Astrocyte (in vitro differentiated cells and primary cell): ENCODE data around the gene FPGS. TPM values are rescaled to one million over a fixed set of nuclear protein-coding genes. Genes with fewer than 3 reads are reported as not detected.

Experiments
- DNase-seq: peaks from one replicate; pipeline ENCODE4 v3.0.0-alpha.2; 2010; ENCODE audit warnings: low read depth
- FAIRE-seq: peaks from 2 replicates; lab custom pipeline; 2011; peaks lifted over from hg19 to GRCh38; lab: Jason Lieb, UNC
- H2AFZ ChIP-seq: 2 replicates; pipeline ENCODE4 v1.6.0; 2012; ENCODE audit warnings: low read depth, low read length, inconsistent platforms
- H3K27ac ChIP-seq: 2 replicates; pipeline ENCODE4 v1.5.1; 2011; ENCODE audit warnings: low read depth, low read length, inconsistent platforms
- H3K27me3 ChIP-seq: 2 replicates; pipeline ENCODE4 v1.6.0; 2011; ENCODE audit warnings: low read length, inconsistent platforms; ENCODE audit not compliant: insufficient read depth
- H3K36me3 ChIP-seq: 2 replicates; pipeline ENCODE4 v1.5.1; 2011; ENCODE audit warnings: low read length, inconsistent platforms; ENCODE audit not compliant: insufficient read depth
- H3K4me1 ChIP-seq: 2 replicates; pipeline ENCODE4 v1.5.1; 2011; ENCODE audit warnings: low read length, inconsistent platforms; ENCODE audit not compliant: insufficient read depth
- H3K4me2 ChIP-seq: 2 replicates; pipeline ENCODE4 v1.6.0; 2012; ENCODE audit warnings: low read length, inconsistent platforms
- H3K4me3 ChIP-seq: 2 replicates; pipeline ENCODE4 v1.5.1; 2011; ENCODE audit warnings: low read depth, mild to moderate bottlenecking, low read length, inconsistent platforms; ENCODE audit not compliant: insufficient read depth
- H3K79me2 ChIP-seq: 2 replicates; pipeline ENCODE4 v1.6.0; 2012; ENCODE audit warnings: mild to moderate bottlenecking, low read length, inconsistent platforms; ENCODE audit not compliant: insufficient read depth
- H3K9ac ChIP-seq: 2 replicates; pipeline ENCODE4 v1.6.0; 2012; ENCODE audit warnings: mild to moderate bottlenecking, low read length, inconsistent platforms
- H3K9me3 ChIP-seq: 2 replicates; pipeline ENCODE4 v1.5.1; 2012; ENCODE audit warnings: low read depth, mild to moderate bottlenecking, low read length, inconsistent platforms; ENCODE audit not compliant: insufficient read depth
- H4K20me1 ChIP-seq: 2 replicates; pipeline ENCODE4 v1.6.0; 2012; ENCODE audit warnings: low read length, inconsistent platforms; ENCODE audit not compliant: insufficient read depth
- H3K27ac Mint-ChIP-seq: one replicate; pipeline ENCODE4 v1.8.0; 2021; ENCODE audit warnings: mild to moderate bottlenecking, mixed read lengths; ENCODE audit not compliant: unreplicated experiment
- H3K27me3 Mint-ChIP-seq: one replicate; pipeline ENCODE4 v1.8.0; 2021; ENCODE audit warnings: low read depth, mixed read lengths; ENCODE audit not compliant: unreplicated experiment
- H3K36me3 Mint-ChIP-seq: one replicate; pipeline ENCODE4 v1.8.0; 2021; ENCODE audit warnings: low read depth, mixed read lengths; ENCODE audit not compliant: unreplicated experiment
- H3K4me1 Mint-ChIP-seq: one replicate; pipeline ENCODE4 v1.8.0; 2021; ENCODE audit warnings: low read depth, mixed read lengths; ENCODE audit not compliant: unreplicated experiment
- H3K4me3 Mint-ChIP-seq: one replicate; pipeline ENCODE4 v1.8.0; 2021; ENCODE audit warnings: mild to moderate bottlenecking, moderate library complexity, mixed read lengths; ENCODE audit not compliant: unreplicated experiment
- H3K9me3 Mint-ChIP-seq: one replicate; pipeline ENCODE4 v1.8.0; 2021; ENCODE audit warnings: mild to moderate bottlenecking, mixed read lengths; ENCODE audit not compliant: unreplicated experiment
- CTCF ChIP-seq: IDR thresholded peaks from 2 replicates; pipeline ENCODE4 v1.5.1; 2011; ENCODE audit warnings: low read depth, mild to moderate bottlenecking, inconsistent platforms, low read length, moderate library complexity; ENCODE audit not compliant: insufficient read depth
- EZH2 ChIP-seq: IDR thresholded peaks from 2 replicates; pipeline ENCODE4 v1.6.1; 2012; ENCODE audit warnings: mild to moderate bottlenecking, low read length, inconsistent platforms; ENCODE audit not compliant: insufficient read depth
- total RNA-seq: library from RNA; stranded (reverse); gene quantifications from 2 replicates; pipeline ENCODE4 v1.2.1, GENCODE V29; 2021

The FPGS gene
- total RNA-seq, 1 donor from 2014 or later, result 49.4 TPM

GRCh38 chr9:127808347-127809001 is 5.8 kb downstream of the FPGS start:
- Mint-ChIP-seq H3K36me3 (peaks cover 18% of the 10 kb centered on the region), H3K4me1 (peaks cover 3% of the 10 kb centered on the region), H3K27ac (no peak overlapping the region), H3K9me3 (no peaks in the 10 kb centered on the region), H3K4me3 (no peak overlapping the region), H3K27me3 (no peaks in the 10 kb centered on the region)
- H3K9me3 ChIP-seq, result no peaks in the 10 kb centered on the region
- no peak for FAIRE-seq
- peaks cover 36% of the 10 kb centered on the region for H3K79me2 ChIP-seq
- no peak overlapping the region for H3K4me3 ChIP-seq
- H2AFZ ChIP-seq, result no peak overlapping the region
- peaks cover 29% of the 10 kb centered on the region for H4K20me1 ChIP-seq
- peaks cover 10% of the 10 kb centered on the region for H3K4me1 ChIP-seq
- peaks cover 11% of the 10 kb centered on the region for H3K36me3 ChIP-seq
- no peak overlapping the region for H3K9ac ChIP-seq
- no peak overlapping the region for H3K4me2 ChIP-seq
- no peak overlapping the region for H3K27ac ChIP-seq
- DNase-seq, result no peak
- no peaks in the 10 kb centered on the region for H3K27me3 ChIP-seq
- no peak for TF ChIP-seq CTCF
- TF ChIP-seq EZH2, result no peak

- peaks cover 11% of the 10 kb centered on the region for H3K36me3 ChIP-seq
- H2AFZ ChIP-seq, result no peak overlapping the region
- Mint-ChIP-seq H3K4me1 (peaks cover 2% of the 10 kb centered on the region), H3K9me3 (no peaks in the 10 kb centered on the region), H3K27ac (no peak overlapping the region), H3K36me3 (peaks cover 18% of the 10 kb centered on the region), H3K27me3 (no peaks in the 10 kb centered on the region), H3K4me3 (no peak overlapping the region)
- no peak overlapping the region for H3K4me3 ChIP-seq
- no peak overlapping the region for H3K27ac ChIP-seq
- no peak for DNase-seq
- H3K4me1 ChIP-seq, result peaks cover 6% of the 10 kb centered on the region
- no peak for FAIRE-seq
- H3K79me2 ChIP-seq, result peaks cover 30% of the 10 kb centered on the region
- no peak for TF ChIP-seq EZH2
- no peak for TF ChIP-seq CTCF
- peaks cover 34% of the 10 kb centered on the region for H4K20me1 ChIP-seq
- H3K27me3 ChIP-seq, result no peaks in the 10 kb centered on the region
- H3K4me2 ChIP-seq, result no peak overlapping the region
- H3K9me3 ChIP-seq, result no peaks in the 10 kb centered on the region
- no peak overlapping the region for H3K9ac ChIP-seq
These were observed 6.4 kb downstream of the FPGS start for GRCh38 chr9:127809002-127809539.
